ENCODE measurements around the gene DIPK1C.

- TF ChIP-seq CTCF (optimal IDR thresholded peaks at IDR 0.05 in 1 of 3, IDR thresholded peaks at IDR 0.05 in 1 of 3, conservative IDR thresholded peaks at IDR 0.05 in 1 of 3; ENCODE audit: extremely low read depth in 1 of 3, insufficient read depth in 2 of 3, low read length in 3 of 3) = no peak
- TF ChIP-seq EZH2 (IDR thresholded peaks at IDR 0.05; ENCODE audit: low read length) = no peak
These were observed 10.9 kb downstream of the DIPK1C start for GRCh38 chr18:74446178-74446577.

Measured in keratinocyte (primary cell).